Adrenal gland (tissue), 5 donors: ENCODE results near the gene CADPS.

Source experiments
- CTCF ChIP-seq, 6 experiments: fragments of 450-650 bp in 4 of 6; fragments of 200-600 bp in 2 of 6; sonication (generic) in 1 of 6; IDR thresholded peaks; 1 replicate in 5 of 6; 2 replicates in 1 of 6; pipeline versions ENCODE4 v1.5.1 to v1.8.0; 2016 to 2021; ENCODE audit warnings: antibody characterized with exemption in 6 of 6, mild to moderate bottlenecking in 2 of 6, moderate library complexity in 1 of 6
- POLR2A ChIP-seq, 2 donors: fragments of 450-650 bp; IDR thresholded peaks; one replicate each; pipeline ENCODE4 v1.6.1; 2017; ENCODE audit warnings: antibody characterized with exemption in 2 of 2, mild to moderate bottlenecking in 2 of 2, moderate library complexity in 1 of 2
- donor health status: DM: no; HTN: no; CAD: no.

GRCh38 chr3:62688050-62688449 lies 187.2 kb downstream of the CADPS start:
- TF ChIP-seq POLR2A (IDR thresholded peaks at IDR 0.05) (no peak), CTCF (IDR thresholded peaks at IDR 0.05) (no peak)
